Body of pancreas (tissue), 4 donors: ENCODE data around the gene SCN5A.

ENCODE experiments used
- CTCF ChIP-seq, 7 experiments: fragments of 450-650 bp in 4 of 7; fragments of 200-600 bp in 3 of 7; sonication (generic) in 3 of 7; IDR thresholded peaks; one replicate each; pipeline ENCODE4 v1.5.1; 2016 to 2019; ENCODE audit warnings: antibody characterized with exemption in 7 of 7
- POLR2A ChIP-seq, 3 donors: fragments of 450-650 bp; IDR thresholded peaks; one replicate each; pipeline ENCODE4 v1.6.1; 2016; ENCODE audit warnings: antibody characterized with exemption in 3 of 3, mild to moderate bottlenecking in 2 of 3

- TF ChIP-seq POLR2A (IDR thresholded peaks at IDR 0.05): no peak
- TF ChIP-seq CTCF (IDR thresholded peaks at IDR 0.05): no peak
Observed at GRCh38 chr3:38500688-38501417, 148.6 kb downstream of the SCN5A start.
